Lower leg skin (tissue), 4 donors: ENCODE results near the gene HOXA5. TPM values are rescaled to one million over a fixed set of nuclear protein-coding genes. Genes with fewer than 3 reads are reported as not detected.

Source experiments
- DNase-seq, 2 donors: peaks; one replicate each; pipeline ENCODE4 v3.0.0-alpha.2; 2019; ENCODE audit warnings: low spot score in 2 of 2
- H3K4me3 ChIP-seq: fragments of 200-600 bp; sonication (generic); 2 replicates; pipeline ENCODE4 v1.5.1; 2017; ENCODE audit warnings: mild to moderate bottlenecking, low read depth; ENCODE audit not compliant: poor library complexity, severe bottlenecking
- CTCF ChIP-seq, 3 donors: fragments of 450-650 bp; IDR thresholded peaks; one replicate each; pipeline ENCODE4 v1.5.1; 2016; ENCODE audit warnings: antibody characterized with exemption in 3 of 3, mild to moderate bottlenecking in 3 of 3, moderate library complexity in 2 of 3
- POLR2A ChIP-seq, 2 donors: fragments of 450-650 bp; IDR thresholded peaks; one replicate each; pipeline ENCODE4 v1.6.1; 2016 to 2017; ENCODE audit warnings: antibody characterized with exemption in 2 of 2, mild to moderate bottlenecking in 1 of 2, moderate library complexity in 1 of 2
- WGBS, 2 donors: methylation state at CpG; one replicate each; pipeline ENCODE4 v1.1.5; 2018; 5-methylcytosine and 5-hydroxymethylcytosine counted together
- intact Hi-C: fragments of 100-400 bp; cut with DNase I; formaldehyde crosslinking; loops from one replicate; pipeline ENCODE4 v1.15.0; 2023; ENCODE audit warnings: low total_unique reads
- total RNA-seq, 4 donors: library from RNA; depleted of rRNA; stranded (reverse); fragments of >200 nt; gene quantifications; one replicate each; pipeline ENCODE4 v1.1.0, GENCODE V29; 2016

HOXA5 gene
- total RNA-seq, 4 donors from 2014 or later: 5.1 to 15.1 (median 6.1) TPM

GRCh38 chr7:27169658-27170425 lies 26.4 kb upstream of the HOXA5 start:
- DNase-seq: peak in 1 of 2 donors; percentile 88
- TF ChIP-seq CTCF (IDR thresholded peaks at IDR 0.05) (no peak), POLR2A (IDR thresholded peaks at IDR 0.05) (no peak)
- peak overlapping the region; percentile 27 for H3K4me3 ChIP-seq
- 1 to 6% methylated on average over 27 to 33 of the region's 46 CpGs for WGBS, 2 donors
- intact Hi-C loops: loop anchor here (5.0 to 10.0 kb wide), 2 partner anchors 965 to 1313 kb away; partner anchors contain the start of genes CBX3 and HNRNPA2B1

GRCh38 chr7:27168265-27168947 lies 24.9 kb upstream of the HOXA5 start:
- H3K4me3 ChIP-seq: no peak overlapping the region

GRCh38 chr7:27167916-27168264 lies 24.4 kb upstream of the HOXA5 start:
- 20 to 21% methylated on average over 4 of the region's 4 CpGs for WGBS, 2 donors
- DNase-seq: no peak
- TF ChIP-seq POLR2A (IDR thresholded peaks at IDR 0.05) (no peak), CTCF (IDR thresholded peaks at IDR 0.05) (no peak)
- no peak overlapping the region for H3K4me3 ChIP-seq
- intact Hi-C loops: loop anchor here (5.0 to 10.0 kb wide), 2 partner anchors 963 to 1311 kb away; partner anchors contain the start of genes CBX3 and HNRNPA2B1

More at GRCh38 chr7:27168265-27168947, 24.9 kb upstream of the HOXA5 start:
- peak in 1 of 2 donors; percentile 93 for DNase-seq
- no peak for TF ChIP-seq POLR2A (IDR thresholded peaks at IDR 0.05)
- no peak for TF ChIP-seq CTCF (IDR thresholded peaks at IDR 0.05)
- 9 to 14% methylated on average over 9 to 24 of the region's 25 CpGs for WGBS, 2 donors
- intact Hi-C loops: loop anchor here (5.0 to 10.0 kb wide), 2 partner anchors 964 to 1311 kb away; partner anchors contain the start of genes CBX3 and HNRNPA2B1

GRCh38 chr7:27166531-27167505 lies 23.3 kb upstream of the HOXA5 start:
- WGBS, 2 donors: 17 to 21% methylated on average over 47 of the region's 50 CpGs

More at GRCh38 chr7:27166531-27167505, 23.3 kb upstream of the HOXA5 start:
- TF ChIP-seq POLR2A (IDR thresholded peaks at IDR 0.05) (no peak), CTCF (IDR thresholded peaks at IDR 0.05) (no peak)
- no peak for DNase-seq
- intact Hi-C loops: loop anchor here (5.0 to 10.0 kb wide), 2 partner anchors 962 to 1310 kb away; partner anchors contain the start of genes CBX3 and HNRNPA2B1
- peak overlapping the region; percentile 28 for H3K4me3 ChIP-seq
